ENCODE data around the gene RRP15. TPM values are rescaled to one million over a fixed set of nuclear protein-coding genes. Genes with fewer than 3 reads are reported as not detected.

The RRP15 gene
- 10 to 100 TPM in 2 of 3 donors, 1 to 10 TPM in 1; 6.4 to 12.8 (median 10.3) TPM for polyA plus RNA-seq

DNA sequence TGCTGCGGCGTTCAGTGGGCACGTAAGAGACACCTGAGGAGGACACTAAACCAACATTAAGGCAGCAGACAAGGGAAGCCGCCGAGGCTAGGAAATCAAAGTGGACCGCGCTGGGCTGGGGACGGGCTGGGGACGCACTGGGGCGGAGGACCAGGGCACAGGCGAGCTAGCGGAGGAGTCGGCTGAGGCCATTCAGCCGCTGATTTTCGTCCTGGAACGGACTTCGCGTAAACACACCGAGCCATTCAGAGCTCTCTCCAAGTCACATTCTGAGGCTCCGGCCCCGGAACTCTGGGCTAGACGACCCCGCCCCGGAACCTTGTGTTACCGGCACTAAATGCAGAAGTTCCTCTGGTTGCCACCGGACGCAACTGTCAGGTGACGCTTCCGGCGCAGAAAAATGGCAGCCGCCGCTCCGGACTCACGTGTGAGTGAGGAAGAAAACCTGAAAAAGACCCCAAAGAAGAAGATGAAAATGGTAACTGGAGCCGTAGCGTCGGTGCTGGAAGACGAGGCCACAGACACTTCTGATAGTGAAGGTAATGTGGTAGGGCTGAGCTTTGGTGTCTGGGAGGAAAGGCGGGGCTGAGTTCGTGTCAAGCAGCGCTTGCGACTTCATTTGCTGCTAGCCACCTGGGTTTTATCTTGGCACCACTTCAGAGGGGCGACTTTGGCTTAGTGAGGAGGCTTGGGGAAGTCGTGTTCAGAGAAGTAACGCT is at the start of gene RRP15:
RRP15 (plus strand) TSS at position 377 of the 719 bp plus-strand sequence; CDS start at position 401, 24 bp downstream.
- peak; percentile 78 to 81 (median 80) for DNase-seq
- peaks cover 5 to 24% (median 11%) of the 10 kb centered on the region in 3 donors for H3K27me3 Mint-ChIP-seq (ENCODE audit: low read depth in 3 of 3)
- H3K27ac Mint-ChIP-seq = peak within 1 kb of the TSS; percentile 92 to 99 (median 95)
- H3K36me3 Mint-ChIP-seq = no peaks in the 10 kb centered on the region
- peaks cover 0 to 8% (median 0%) of the 10 kb centered on the region in 6 donors for H3K9me3 Mint-ChIP-seq
- peaks cover 28 to 46% of the 10 kb centered on the region in 2 donors for H3K4me1 Mint-ChIP-seq
- peak within 1 kb of the TSS; percentile 97 to 100 (median 99) for H3K4me3 Mint-ChIP-seq

- Mint-ChIP-seq H3K36me3 (no peaks in the 10 kb centered on the region), H3K4me3 (no peak overlapping the region), H3K27ac (no peak overlapping the region), H3K9me3 (peaks cover 0 to 2% (median 0%) of the 10 kb centered on the region in 6 donors), H3K27me3 (ENCODE audit: low read depth in 3 of 3) (peaks cover 0 to 5% (median 2%) of the 10 kb centered on the region in 3 donors), H3K4me1 (no peaks in the 10 kb centered on the region)
- DNase-seq = no peak
Measured at GRCh38 chr1:218242171-218242570, 42.9 kb upstream of the RRP15 start.

DNA sequence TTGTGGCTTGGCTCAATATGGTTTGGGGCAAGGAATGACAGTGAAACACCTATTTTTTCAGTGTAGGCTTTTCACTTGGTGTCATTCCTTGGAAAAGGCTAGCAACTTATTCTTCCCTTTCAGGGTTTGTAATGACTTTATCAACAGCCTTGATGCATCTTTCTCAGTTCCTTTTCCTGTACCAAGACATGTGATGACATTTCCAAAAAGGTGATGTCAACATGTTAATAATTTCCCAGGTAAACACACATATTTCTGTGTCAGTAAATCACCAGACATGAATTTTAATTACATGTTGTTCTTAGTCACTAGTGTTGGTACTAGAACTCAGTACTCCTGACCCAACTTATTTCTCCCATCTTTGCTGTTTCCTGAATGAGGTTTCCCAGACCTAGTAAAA is 37.8 kb upstream of the RRP15 start:
- no peak overlapping the region for H3K27ac Mint-ChIP-seq
- peaks cover 0 to 2% (median 0%) of the 10 kb centered on the region in 6 donors for H3K9me3 Mint-ChIP-seq
- H3K4me1 Mint-ChIP-seq = no peaks in the 10 kb centered on the region
- H3K36me3 Mint-ChIP-seq = no peaks in the 10 kb centered on the region
- no peak overlapping the region for H3K4me3 Mint-ChIP-seq
- peaks cover 3 to 4% (median 3%) of the 10 kb centered on the region in 3 donors for H3K27me3 Mint-ChIP-seq (ENCODE audit: low read depth in 3 of 3)
- DNase-seq = no peak

DNA sequence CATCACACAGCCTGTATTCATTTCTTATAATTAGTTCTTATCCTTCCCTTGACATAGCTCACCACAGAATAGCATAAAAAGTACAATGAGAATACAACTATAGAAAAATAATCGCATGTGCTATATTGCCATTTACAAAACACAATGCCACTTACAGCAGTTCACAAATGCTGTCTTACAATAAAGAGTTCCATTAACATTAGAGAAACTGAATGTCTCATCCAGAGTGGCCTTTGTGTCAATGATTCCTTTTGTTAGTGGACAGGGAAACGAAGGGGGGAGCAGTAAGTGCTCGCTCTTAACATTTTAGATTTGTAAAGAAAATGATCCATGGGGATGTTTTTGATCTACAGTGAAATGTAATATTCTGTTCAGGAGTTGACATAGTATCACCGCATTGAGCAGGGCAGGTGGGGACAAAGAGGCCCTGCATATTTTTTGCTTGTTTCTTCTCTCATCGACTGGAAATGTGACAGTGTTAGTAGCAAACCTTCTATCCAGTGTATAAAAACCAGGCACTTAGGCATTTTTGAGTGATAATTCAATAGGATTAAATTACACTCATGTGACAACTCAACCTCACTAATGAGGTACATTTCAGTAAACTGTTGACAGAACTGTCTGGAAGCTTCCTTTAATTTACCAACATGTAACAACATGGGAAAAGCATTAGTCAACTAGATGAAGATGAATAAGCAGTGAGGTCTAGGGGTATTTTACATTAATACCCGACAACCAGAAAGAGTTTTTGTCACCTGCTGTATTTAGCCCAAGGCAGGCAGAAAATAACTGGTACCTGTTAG is 35.6 kb upstream of the RRP15 start:
- Mint-ChIP-seq H3K27me3 (ENCODE audit: low read depth in 3 of 3) (peaks cover 2 to 3% (median 3%) of the 10 kb centered on the region in 3 donors), H3K27ac (no peak overlapping the region), H3K9me3 (peaks cover 0 to 2% (median 0%) of the 10 kb centered on the region in 6 donors), H3K4me1 (no peaks in the 10 kb centered on the region), H3K4me3 (no peak overlapping the region), H3K36me3 (no peaks in the 10 kb centered on the region)
- no peak for DNase-seq

- Mint-ChIP-seq H3K4me3 (no peak overlapping the region), H3K36me3 (no peaks in the 10 kb centered on the region), H3K27ac (no peak overlapping the region), H3K4me1 (no peaks in the 10 kb centered on the region), H3K27me3 (ENCODE audit: low read depth in 3 of 3) (peaks cover 2 to 5% (median 3%) of the 10 kb centered on the region in 3 donors), H3K9me3 (peaks cover 0 to 2% (median 0%) of the 10 kb centered on the region in 6 donors)
- DNase-seq = no peak
Measured at GRCh38 chr1:218250492-218250891, 34.6 kb upstream of the RRP15 start.

DNA sequence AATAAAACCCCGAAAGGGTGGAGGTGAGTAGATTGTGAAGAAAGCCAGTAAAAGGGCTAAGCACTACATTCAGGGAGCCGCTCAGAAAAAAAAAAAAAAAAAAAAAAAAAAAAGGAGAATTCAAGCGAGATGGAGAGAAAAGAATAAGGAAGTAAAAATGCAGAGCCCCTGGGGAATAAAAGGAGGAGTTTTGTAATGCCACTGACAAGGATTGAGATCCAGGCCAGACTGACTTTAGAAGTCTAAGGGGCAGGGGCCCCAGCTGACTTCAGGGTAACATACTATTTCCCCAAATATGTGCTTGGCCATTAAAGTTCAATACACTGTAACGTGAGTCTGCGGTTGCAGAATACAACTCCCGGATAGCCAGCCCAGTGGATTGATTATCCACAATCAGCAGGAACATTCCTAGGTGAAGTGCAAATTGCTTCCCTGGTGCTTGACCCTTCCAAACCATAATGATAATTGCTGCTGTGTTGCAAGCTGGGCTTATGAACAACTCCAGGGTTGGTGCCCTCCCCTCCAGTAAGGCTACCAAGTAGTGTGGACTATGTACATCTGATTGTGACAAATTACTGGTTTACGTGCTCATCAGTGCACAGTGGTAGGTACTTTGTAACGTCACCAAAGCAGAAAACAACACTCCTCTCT is 30.7 kb upstream of the RRP15 start:
- no peak overlapping the region for H3K4me3 Mint-ChIP-seq
- H3K36me3 Mint-ChIP-seq = peaks cover 0 to 2% (median 0%) of the 10 kb centered on the region in 3 donors
- H3K4me1 Mint-ChIP-seq = no peaks in the 10 kb centered on the region
- peaks cover 2 to 3% (median 2%) of the 10 kb centered on the region in 3 donors for H3K27me3 Mint-ChIP-seq (ENCODE audit: low read depth in 3 of 3)
- H3K9me3 Mint-ChIP-seq = peaks cover 0 to 3% (median under 1%) of the 10 kb centered on the region in 6 donors
- no peak overlapping the region for H3K27ac Mint-ChIP-seq
- no peak for DNase-seq

DNA sequence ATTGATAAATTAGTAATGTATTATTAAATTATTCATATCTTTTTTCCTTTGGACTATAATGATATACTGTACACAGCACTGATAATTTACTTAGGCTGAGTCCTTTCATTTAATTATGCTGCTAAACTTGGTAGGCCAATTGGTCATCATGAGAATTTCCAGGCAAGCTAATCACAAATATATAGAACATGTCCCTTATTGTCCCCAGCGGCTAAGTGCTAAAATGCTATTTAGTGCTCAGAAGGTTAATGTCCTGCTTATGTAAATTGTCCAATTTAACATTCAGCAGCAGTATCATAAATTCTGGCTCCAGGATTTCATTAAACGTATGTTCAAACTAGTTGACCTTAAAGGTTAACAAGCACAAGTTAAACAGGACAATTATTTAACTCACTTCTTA is 30.0 kb upstream of the RRP15 start:
- H3K27me3 Mint-ChIP-seq (ENCODE audit: low read depth in 3 of 3) = peaks cover 2 to 8% (median 3%) of the 10 kb centered on the region in 3 donors
- no peak for DNase-seq

GRCh38 chr1:218257371-218257770 is 27.7 kb upstream of the RRP15 start:
- H3K4me1 Mint-ChIP-seq = no peaks in the 10 kb centered on the region
- H3K9me3 Mint-ChIP-seq = peaks cover 0 to 8% (median 2%) of the 10 kb centered on the region in 6 donors
- H3K36me3 Mint-ChIP-seq = peaks cover 0 to 3% (median 0%) of the 10 kb centered on the region in 3 donors
- H3K27ac Mint-ChIP-seq = no peak overlapping the region
- peaks cover 0 to 10% (median 6%) of the 10 kb centered on the region in 3 donors for H3K27me3 Mint-ChIP-seq (ENCODE audit: low read depth in 3 of 3)
- no peak for DNase-seq
- no peak overlapping the region for H3K4me3 Mint-ChIP-seq

More for the DNA sequence above, 30.0 kb upstream of the RRP15 start:
- no peak overlapping the region for H3K4me3 Mint-ChIP-seq
- H3K9me3 Mint-ChIP-seq = peaks cover 0 to 8% (median under 1%) of the 10 kb centered on the region in 6 donors
- peaks cover 0 to 3% (median 0%) of the 10 kb centered on the region in 3 donors for H3K36me3 Mint-ChIP-seq
- H3K4me1 Mint-ChIP-seq = no peaks in the 10 kb centered on the region
- H3K27ac Mint-ChIP-seq = no peak overlapping the region

- H3K9me3 Mint-ChIP-seq = peaks cover 0 to 8% (median 2%) of the 10 kb centered on the region in 6 donors
- no peaks in the 10 kb centered on the region for H3K4me1 Mint-ChIP-seq
- H3K4me3 Mint-ChIP-seq = no peak overlapping the region
- no peak overlapping the region for H3K27ac Mint-ChIP-seq
- H3K27me3 Mint-ChIP-seq (ENCODE audit: low read depth in 3 of 3) = peaks cover 0 to 10% (median 6%) of the 10 kb centered on the region in 3 donors
- DNase-seq = no peak
- H3K36me3 Mint-ChIP-seq = peaks cover 0 to 3% (median 0%) of the 10 kb centered on the region in 3 donors
Measured at GRCh38 chr1:218257971-218258370, 27.1 kb upstream of the RRP15 start.

- Mint-ChIP-seq H3K27me3 (ENCODE audit: low read depth in 3 of 3) (peaks cover 0 to 12% (median 6%) of the 10 kb centered on the region in 3 donors), H3K36me3 (peaks cover 0 to 3% (median 0%) of the 10 kb centered on the region in 3 donors), H3K4me3 (no peak overlapping the region), H3K9me3 (peaks cover 0 to 8% (median 2%) of the 10 kb centered on the region in 6 donors), H3K4me1 (no peaks in the 10 kb centered on the region), H3K27ac (no peak overlapping the region)
- no peak for DNase-seq
Measured at GRCh38 chr1:218259339-218259738, 25.8 kb upstream of the RRP15 start.

DNA sequence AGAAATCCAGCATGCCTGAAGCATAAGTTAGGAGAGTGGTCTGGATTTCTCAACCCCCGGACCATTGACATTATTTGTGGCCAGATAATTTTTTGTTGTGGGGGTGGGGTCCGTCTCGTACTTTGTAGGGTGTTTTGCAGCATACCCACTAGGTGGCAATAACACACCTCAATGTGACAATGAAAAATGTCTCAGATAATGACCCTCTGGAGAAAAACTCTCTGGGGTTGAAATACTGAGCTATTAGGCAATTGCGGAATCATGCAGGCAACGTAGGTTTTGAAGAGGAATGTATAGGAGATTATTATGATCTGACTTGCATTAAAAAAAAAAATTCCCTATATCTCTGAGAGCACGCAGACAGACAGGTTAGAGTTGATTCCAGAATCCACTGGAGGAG is 25.3 kb upstream of the RRP15 start:
- Mint-ChIP-seq H3K9me3 (peaks cover 0 to 8% (median 2%) of the 10 kb centered on the region in 6 donors), H3K36me3 (peaks cover 0 to 3% (median 0%) of the 10 kb centered on the region in 3 donors), H3K4me3 (no peak overlapping the region), H3K27me3 (ENCODE audit: low read depth in 3 of 3) (peaks cover 0 to 10% (median 6%) of the 10 kb centered on the region in 3 donors), H3K4me1 (no peaks in the 10 kb centered on the region), H3K27ac (no peak overlapping the region)
- DNase-seq = no peak

DNA sequence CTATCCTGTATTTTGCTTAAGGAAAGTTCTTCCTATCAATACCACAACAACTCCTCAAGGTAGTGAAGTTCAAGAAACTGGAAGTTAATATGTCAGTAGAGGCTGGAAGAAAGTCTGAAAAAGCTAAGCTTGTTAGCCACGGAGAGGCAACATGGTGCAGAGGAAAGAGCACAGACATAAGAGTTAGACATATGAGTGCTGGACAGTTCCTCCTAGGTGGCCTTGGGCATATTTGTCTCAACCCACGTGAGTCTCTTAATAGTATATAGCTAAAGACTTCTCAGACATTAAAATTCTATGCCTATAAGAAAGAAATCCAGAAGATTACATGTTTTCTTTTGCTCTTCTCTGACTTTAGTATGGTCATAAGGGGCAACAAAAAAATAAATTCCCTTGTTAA is 22.8 kb upstream of the RRP15 start:
- DNase-seq = no peak
- Mint-ChIP-seq H3K27ac (no peak overlapping the region), H3K9me3 (peaks cover 0 to 8% (median 2%) of the 10 kb centered on the region in 6 donors), H3K4me3 (no peak overlapping the region), H3K36me3 (peaks cover 0 to 3% (median 0%) of the 10 kb centered on the region in 3 donors), H3K4me1 (no peaks in the 10 kb centered on the region), H3K27me3 (ENCODE audit: low read depth in 3 of 3) (peaks cover 0 to 11% (median 10%) of the 10 kb centered on the region in 3 donors)

DNA sequence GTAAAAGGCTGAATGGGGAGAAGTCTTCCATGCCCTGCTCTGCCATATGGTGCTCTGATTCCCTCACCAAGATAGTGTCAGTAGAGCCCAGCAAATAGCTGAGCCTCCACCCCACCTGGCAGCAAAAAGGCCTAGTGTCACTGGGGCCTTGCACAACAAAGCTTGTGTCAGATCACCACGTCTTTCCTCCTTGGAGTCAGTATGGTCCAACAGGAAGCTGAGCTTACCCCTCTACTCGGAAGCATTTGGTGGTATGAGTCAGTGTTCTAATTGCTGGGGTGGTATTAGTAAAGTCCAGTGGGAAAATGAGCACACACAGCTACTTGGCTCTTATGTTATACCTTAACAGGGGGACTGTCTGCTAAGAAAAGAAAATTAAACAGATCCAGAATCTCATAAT is 18.7 kb upstream of the RRP15 start:
- Mint-ChIP-seq H3K27ac (no peak overlapping the region), H3K36me3 (no peaks in the 10 kb centered on the region), H3K27me3 (ENCODE audit: low read depth in 3 of 3) (peaks cover 0 to 12% (median 4%) of the 10 kb centered on the region in 3 donors), H3K4me1 (no peaks in the 10 kb centered on the region), H3K9me3 (peaks cover 0 to under 1% (median 0%) of the 10 kb centered on the region in 6 donors), H3K4me3 (no peak overlapping the region)
- DNase-seq = no peak

Data from immature natural killer cell (primary cell).